Rectal smooth muscle tissue (tissue), 1 donor: ENCODE data around the gene POFUT2.

ENCODE experiments used
- H3K27ac ChIP-seq: one replicate; pipeline ENCODE4 v1.7.0; 2013; ENCODE audit warnings: low read depth, low read length, inconsistent platforms
- H3K27me3 ChIP-seq: one replicate; pipeline ENCODE4 v1.7.0; 2013; ENCODE audit warnings: low read length; ENCODE audit not compliant: control insufficient read depth, insufficient read depth
- H3K36me3 ChIP-seq: one replicate; pipeline ENCODE4 v1.7.0; 2013; ENCODE audit warnings: low read length; ENCODE audit not compliant: control insufficient read depth, insufficient read depth
- H3K4me1 ChIP-seq: one replicate; pipeline ENCODE4 v1.7.0; 2013; ENCODE audit warnings: low read length; ENCODE audit not compliant: control insufficient read depth, insufficient read depth
- H3K4me3 ChIP-seq: one replicate; pipeline ENCODE4 v1.7.0; 2013; ENCODE audit warnings: low read length
- H3K9ac ChIP-seq: one replicate; pipeline ENCODE4 v1.7.0; 2013; ENCODE audit warnings: low read length

POFUT2 gene

DNA sequence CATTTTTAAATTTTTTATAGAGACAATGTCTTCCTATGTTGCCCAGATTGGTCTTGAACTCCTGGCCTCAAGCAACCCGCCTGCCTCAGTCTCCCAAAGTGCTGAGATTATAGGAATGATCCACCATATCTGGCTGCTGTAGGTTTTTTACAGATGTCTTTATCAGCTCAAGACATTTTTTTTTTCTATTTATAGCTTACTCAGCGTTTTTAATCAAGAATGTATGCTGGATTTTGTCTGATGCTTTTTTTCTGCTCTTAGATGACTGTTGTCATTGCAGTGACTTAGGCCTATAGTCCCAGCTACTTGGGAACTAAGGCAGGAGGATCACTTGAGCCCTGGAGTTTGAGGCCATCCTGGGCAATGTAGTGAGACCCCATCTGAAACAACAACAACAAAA is 72.5 kb downstream of the POFUT2 start:
- no peaks in the 10 kb centered on the region for H3K27me3 ChIP-seq
- H3K4me1 ChIP-seq, result no peaks in the 10 kb centered on the region
- peaks cover 5% of the 10 kb centered on the region for H3K36me3 ChIP-seq
- no peak overlapping the region for H3K4me3 ChIP-seq
- no peak overlapping the region for H3K9ac ChIP-seq
- no peak overlapping the region for H3K27ac ChIP-seq
